Measurements from ENCODE around the gene PHYHD1. TPM values are rescaled to one million over a fixed set of nuclear protein-coding genes. Genes with fewer than 3 reads are reported as not detected.
"Not testable (repeated sequence)": the region's sequence is repeated elsewhere in the genome, so short reads cannot be mapped to it uniquely, and the experiment has no call there.

Gene PHYHD1
- total RNA-seq, 1 experiment from 2014 or later: 1.6 TPM

GRCh38 chr9:128947527-128948301 lies 26.9 kb downstream of the PHYHD1 start, which contains the start of the genes DOLK and NUP188:
Gene DOLK, minus strand, starts transcription at chr9:128947603. Its CDS starts 300 bp downstream, at chr9:128947303.
Gene NUP188, plus strand, starts transcription at chr9:128947699. Its CDS starts 21 bp downstream, at chr9:128947720.
- CTCF ChIA-PET: no interaction called here
- POLR2A ChIA-PET (ENCODE audit: unreplicated experiment): no interaction called here
- Histone ChIP-seq H3K9me3 (ENCODE audit: low read length) (no peaks in the 10 kb centered on the region), H3K4me3 (ENCODE audit: low read length) (peak within 1 kb of the TSS; percentile 83), H4K20me1 (ENCODE audit: low read length) (no peaks in the 10 kb centered on the region), H3K27ac (ENCODE audit: low read length) (peak within 1 kb of the TSS; percentile 56), H3K27me3 (ENCODE audit: low read length) (no peaks in the 10 kb centered on the region), H3K9ac (ENCODE audit: low read length) (peak within 1 kb of the TSS; percentile 93), H2AFZ (ENCODE audit: low read length) (peak within 1 kb of the TSS; percentile 84), H3K4me2 (ENCODE audit: low read length) (peak within 1 kb of the TSS; percentile 85), H3K79me2 (ENCODE audit: low read length) (peaks cover 25% of the 10 kb centered on the region), H3K36me3 (ENCODE audit: low read depth, low read length) (no peaks in the 10 kb centered on the region), H3K4me1 (ENCODE audit: insufficient read depth, low read length) (peaks cover 10% of the 10 kb centered on the region; the same call in 1 of the 2 replicates), H3F3A (ENCODE audit: low read length, unreplicated experiment) (no peaks in the 10 kb centered on the region), H3K9me2 (replicated peaks; ENCODE audit: low read length) (no peaks in the 10 kb centered on the region)
- ATAC-seq (peak; percentile 79), DNase-seq (peak; percentile 89)
- TSS peak; percentile 68 for BruUV-seq (replicated peaks)
- TF ChIP-seq EZH2phosphoT487 (IDR thresholded peaks at IDR 0.05; ENCODE audit: borderline replicate concordance, low read length): no peak
- intact Hi-C loops (cut with micrococcal nuclease): no loop called here

- H3K4me1 ChIP-seq (ENCODE audit: insufficient read depth, low read length); H3K4me2 ChIP-seq (ENCODE audit: low read length); DNase-seq; H3K9me3 ChIP-seq (ENCODE audit: low read length); H3K79me2 ChIP-seq (ENCODE audit: low read length); H3K27ac ChIP-seq (ENCODE audit: low read length); H3K9me2 ChIP-seq (replicated peaks; ENCODE audit: low read length); H3K27me3 ChIP-seq (ENCODE audit: low read length); BruUV-seq (replicated peaks); ATAC-seq; H2AFZ ChIP-seq (ENCODE audit: low read length); H4K20me1 ChIP-seq (ENCODE audit: low read length); H3F3A ChIP-seq (ENCODE audit: low read length, unreplicated experiment); intact Hi-C loops (cut with micrococcal nuclease); H3K9ac ChIP-seq (ENCODE audit: low read length); H3K4me3 ChIP-seq (ENCODE audit: low read length); POLR2A ChIA-PET (ENCODE audit: unreplicated experiment): not testable (repeated sequence)
- H3K36me3 ChIP-seq (ENCODE audit: low read depth, low read length): peaks cover 16% of the 10 kb centered on the region; the same call in 1 of the 2 replicates
- CTCF ChIA-PET: interaction anchor here (0.7 kb wide), 1 partner anchor 40 kb away, joined by 3 read pairs; no protein-coding TSS in a partner anchor
Measured at GRCh38 chr9:128961403-128961802, 40.6 kb downstream of the PHYHD1 start.

GRCh38 chr9:128969491-128969890 lies 48.7 kb downstream of the PHYHD1 start:
- Histone ChIP-seq H3F3A (ENCODE audit: low read length, unreplicated experiment) (no peaks in the 10 kb centered on the region), H3K27me3 (ENCODE audit: low read length) (no peaks in the 10 kb centered on the region), H3K9me3 (ENCODE audit: low read length) (no peaks in the 10 kb centered on the region), H3K27ac (ENCODE audit: low read length) (no peak overlapping the region), H3K4me3 (ENCODE audit: low read length) (no peak overlapping the region), H3K9ac (ENCODE audit: low read length) (no peak overlapping the region), H3K4me2 (ENCODE audit: low read length) (no peak overlapping the region), H3K36me3 (ENCODE audit: low read depth, low read length) (peaks cover 20% of the 10 kb centered on the region), H4K20me1 (ENCODE audit: low read length) (no peaks in the 10 kb centered on the region), H3K4me1 (ENCODE audit: insufficient read depth, low read length) (peaks cover 16% of the 10 kb centered on the region), H2AFZ (ENCODE audit: low read length) (no peak overlapping the region), H3K9me2 (replicated peaks; ENCODE audit: low read length) (no peaks in the 10 kb centered on the region), H3K79me2 (ENCODE audit: low read length) (no peaks in the 10 kb centered on the region)
- no TSS peak for BruUV-seq (replicated peaks)
- DNase-seq (no peak), ATAC-seq (no peak)
- TF ChIP-seq EZH2phosphoT487 (IDR thresholded peaks at IDR 0.05; ENCODE audit: borderline replicate concordance, low read length) (no peak), CTCF (conservative IDR thresholded peaks at IDR 0.05; ENCODE audit: low read depth, low read length) (no peak), EZH2 (IDR thresholded peaks at IDR 0.05; ENCODE audit: low read length, unreplicated experiment) (no peak)
- intact Hi-C loops (cut with micrococcal nuclease): no loop called here
- ChIA-PET POLR2A (ENCODE audit: unreplicated experiment) (no interaction called here), CTCF (interaction anchor here (0.5 kb wide), 1 partner anchor 187 kb away, joined by 4 read pairs; no protein-coding TSS in a partner anchor)
